Activated CD8-positive, alpha-beta T cell treated with anti-CD3 and anti-CD28 coated beads for 36 hours (primary cell): Measurements from ENCODE around the gene ZNF444. TPM values are rescaled to one million over a fixed set of nuclear protein-coding genes. Genes with fewer than 3 reads are reported as not detected.
"Not testable (repeated sequence)": the region's sequence is repeated elsewhere in the genome, so short reads cannot be mapped to it uniquely, and the experiment has no call there.

Experiments
- ATAC-seq: fragments of 200-7000 bp; cut with Tn5 transposase; one replicate; pipeline ENCODE4 v1.10.0; 2021; ENCODE audit warnings: mild to moderate bottlenecking, moderate library complexity
- CTCF ChIA-PET: fragments of 350-600 bp; sonication (Branson Sonifier 250); formaldehyde crosslinking; loops from one replicate; lab custom pipeline; 2021; ENCODE audit warnings: antibody characterized with exemption; lab: Charles Lee
- POLR2A ChIA-PET: fragments of 350-600 bp; sonication (Branson Sonifier 250); formaldehyde crosslinking; loops from one replicate; lab custom pipeline; 2021; ENCODE audit warnings: antibody characterized with exemption; lab: Charles Lee
- DNase-seq: peaks from one replicate; pipeline ENCODE4 v3.0.0-alpha.2; 2020
- H3K27ac Mint-ChIP-seq: one replicate; pipeline ENCODE4 v1.8.0; 2021; ENCODE audit warnings: mild to moderate bottlenecking, mixed read lengths
- H3K27me3 Mint-ChIP-seq: one replicate; pipeline ENCODE4 v1.8.0; 2021; ENCODE audit warnings: mixed read lengths
- H3K36me3 Mint-ChIP-seq: one replicate; pipeline ENCODE4 v1.8.0; 2021; ENCODE audit warnings: low read depth, mixed read lengths
- H3K4me1 Mint-ChIP-seq: one replicate; pipeline ENCODE4 v1.8.0; 2021; ENCODE audit warnings: low read depth, mixed read lengths
- H3K4me3 Mint-ChIP-seq: one replicate; pipeline ENCODE4 v1.8.0; 2021; ENCODE audit warnings: mild to moderate bottlenecking, moderate library complexity, mixed read lengths
- H3K9me3 Mint-ChIP-seq: one replicate; pipeline ENCODE4 v1.8.0; 2021; ENCODE audit warnings: mixed read lengths
- CTCF ChIP-seq: fragments of 200-600 bp; IDR thresholded peaks from one replicate; pipeline ENCODE4 v1.8.0; 2022; ENCODE audit warnings: antibody characterized with exemption, mild to moderate bottlenecking
- intact Hi-C: fragments of 100-400 bp; cut with micrococcal nuclease; formaldehyde crosslinking; loops from one replicate; pipeline ENCODE4 v1.10.0; 2022
- total RNA-seq, 2 experiments: library from RNA; stranded (reverse); gene quantifications; one replicate each; pipeline ENCODE4 v1.2.3, GENCODE V29; 2021

Gene ZNF444
- total RNA-seq, 2 experiments from 2014 or later = 25.3 to 35.2 TPM

- Mint-ChIP-seq H3K4me1 (peaks cover 3% of the 10 kb centered on the region), H3K36me3 (no peaks in the 10 kb centered on the region), H3K27me3 (peaks cover 4% of the 10 kb centered on the region), H3K9me3 (no peaks in the 10 kb centered on the region), H3K4me3 (no peak overlapping the region), H3K27ac (no peak overlapping the region)
- no peak for TF ChIP-seq CTCF
- DNase-seq = no peak
- ChIA-PET CTCF (interaction anchor here (1.1 kb wide), 1 partner anchor 159 kb away, joined by 3 read pairs; no protein-coding TSS in a partner anchor), POLR2A (no interaction called here)
- intact Hi-C loops = loop anchor here (5.0 kb wide), 1 partner anchor 107 kb away; no protein-coding TSS in a partner anchor
- no peak for ATAC-seq
Measured at GRCh38 chr19:56174550-56174949, 33.5 kb downstream of the ZNF444 start.

GRCh38 chr19:56175861-56176307 is 34.8 kb downstream of the ZNF444 start, which contains the start of gene GALP:
Gene GALP, plus strand, starts transcription at chr19:56176008. Its CDS starts 1,101 bp downstream, at chr19:56177109.
- H3K4me1 Mint-ChIP-seq, H3K9me3 Mint-ChIP-seq, DNase-seq, POLR2A ChIA-PET, H3K27ac Mint-ChIP-seq, H3K4me3 Mint-ChIP-seq, H3K27me3 Mint-ChIP-seq, ATAC-seq, CTCF ChIA-PET, intact Hi-C loops, H3K36me3 Mint-ChIP-seq: not testable (repeated sequence)

GRCh38 chr19:56176310-56176709 is 35.2 kb downstream of the ZNF444 start:
- H3K9me3 Mint-ChIP-seq, H3K4me3 Mint-ChIP-seq, ATAC-seq, H3K36me3 Mint-ChIP-seq, CTCF ChIA-PET, H3K4me1 Mint-ChIP-seq, POLR2A ChIA-PET, H3K27ac Mint-ChIP-seq, H3K27me3 Mint-ChIP-seq, intact Hi-C loops, DNase-seq: not testable (repeated sequence)

- POLR2A ChIA-PET = no interaction called here
- no peak for TF ChIP-seq CTCF
Measured at GRCh38 chr19:56176881-56177280, 35.8 kb downstream of the ZNF444 start.

GRCh38 chr19:56177564-56178243 is 36.6 kb downstream of the ZNF444 start:
- intact Hi-C loops = no loop called here
- Mint-ChIP-seq H3K27ac (no peak overlapping the region), H3K36me3 (no peaks in the 10 kb centered on the region), H3K27me3 (peaks cover 4% of the 10 kb centered on the region), H3K9me3 (no peaks in the 10 kb centered on the region), H3K4me3 (no peak overlapping the region), H3K4me1 (no peaks in the 10 kb centered on the region)
- no peak for TF ChIP-seq CTCF
- CTCF ChIA-PET = interaction anchor here (0.7 to 1.0 kb wide), 2 partner anchors 101 to 112 kb away, joined by 3 read pairs; no protein-coding TSS in a partner anchor
- POLR2A ChIA-PET = no interaction called here
- no peak for ATAC-seq
- no peak for DNase-seq

More at GRCh38 chr19:56176881-56177280, 35.8 kb downstream of the ZNF444 start:
- DNase-seq = no peak
- peaks cover under 1% of the 10 kb centered on the region for H3K4me1 Mint-ChIP-seq
- CTCF ChIA-PET = interaction anchor here (0.7 kb wide), 1 partner anchor 111 kb away, joined by 3 read pairs; no protein-coding TSS in a partner anchor
- intact Hi-C loops = no loop called here
- peaks cover 4% of the 10 kb centered on the region for H3K27me3 Mint-ChIP-seq
- no peak for ATAC-seq
- no peaks in the 10 kb centered on the region for H3K36me3 Mint-ChIP-seq
- H3K4me3 Mint-ChIP-seq = no peak overlapping the region
- H3K27ac Mint-ChIP-seq = no peak overlapping the region
- H3K9me3 Mint-ChIP-seq = no peaks in the 10 kb centered on the region

- no peaks in the 10 kb centered on the region for H3K36me3 Mint-ChIP-seq
- no peak for ATAC-seq
- POLR2A ChIA-PET = no interaction called here
Measured at GRCh38 chr19:56189785-56190184, 48.7 kb downstream of the ZNF444 start.

More at GRCh38 chr19:56189785-56190184, 48.7 kb downstream of the ZNF444 start:
- Mint-ChIP-seq H3K27ac (no peak overlapping the region), H3K4me3 (no peak overlapping the region), H3K27me3 (peaks cover 3% of the 10 kb centered on the region), H3K9me3 (no peaks in the 10 kb centered on the region), H3K4me1 (no peaks in the 10 kb centered on the region)
- CTCF ChIA-PET = no interaction called here
- DNase-seq = no peak
- no peak for TF ChIP-seq CTCF
- intact Hi-C loops = no loop called here
